ENCODE results near the gene BRSK2.

BRSK2 gene

GRCh38 chr11:1389103-1389931, 417 bp upstream of the BRSK2 start:
- H3K27ac ChIP-seq: no peak overlapping the region
- TF ChIP-seq CTCF (IDR thresholded peaks at IDR 0.05) (peak; percentile 11; the same call in 1 of the 2 replicates), ZFX (IDR thresholded peaks at IDR 0.05; ENCODE audit: borderline replicate concordance) (no peak)

- H3K27ac ChIP-seq: no peak overlapping the region
- TF ChIP-seq CTCF (IDR thresholded peaks at IDR 0.05): no peak
- no peak for TF ChIP-seq ZFX (IDR thresholded peaks at IDR 0.05; ENCODE audit: borderline replicate concordance)
These were observed 933 bp downstream of the BRSK2 start for GRCh38 chr11:1390569-1391164.

- no peak for TF ChIP-seq ZFX (IDR thresholded peaks at IDR 0.05; ENCODE audit: borderline replicate concordance)
- TF ChIP-seq CTCF (IDR thresholded peaks at IDR 0.05): no peak
- no peak overlapping the region for H3K27ac ChIP-seq
These were observed 1.7 kb downstream of the BRSK2 start for GRCh38 chr11:1391165-1392075.

GRCh38 chr11:1392111-1392510, 2.4 kb downstream of the BRSK2 start:
- H3K27ac ChIP-seq: no peak overlapping the region
- TF ChIP-seq CTCF (IDR thresholded peaks at IDR 0.05) (no peak), ZFX (IDR thresholded peaks at IDR 0.05; ENCODE audit: borderline replicate concordance) (no peak)

- no peak overlapping the region for H3K27ac ChIP-seq
- no peak for TF ChIP-seq CTCF (IDR thresholded peaks at IDR 0.05)
- TF ChIP-seq ZFX (IDR thresholded peaks at IDR 0.05; ENCODE audit: borderline replicate concordance): no peak
These were observed 2.8 kb downstream of the BRSK2 start for GRCh38 chr11:1392561-1392960.

- TF ChIP-seq CTCF (IDR thresholded peaks at IDR 0.05) (no peak), ZFX (IDR thresholded peaks at IDR 0.05; ENCODE audit: borderline replicate concordance) (no peak)
- H3K27ac ChIP-seq: no peak overlapping the region
These were observed 3.4 kb downstream of the BRSK2 start for GRCh38 chr11:1393038-1393710.

Data from 22Rv1 (cell line).